Omental fat pad (tissue), 4 donors: ENCODE results near the gene MUC2. TPM values are rescaled to one million over a fixed set of nuclear protein-coding genes. Genes with fewer than 3 reads are reported as not detected.

ENCODE experiments used
- ATAC-seq: fragments of 150-250 bp; one replicate; pipeline ENCODE4 v1.9.1; 2016; ENCODE audit warnings: mild to moderate bottlenecking, moderate library complexity; ENCODE audit not compliant: low FRiP score
- DNase-seq: peaks from one replicate; pipeline ENCODE4 v3.0.0-alpha.2; 2019; ENCODE audit warnings: low spot score
- CTCF ChIP-seq, 3 donors: fragments of 450-650 bp; IDR thresholded peaks; one replicate each; pipeline ENCODE4 v1.5.1; 2016 to 2017; ENCODE audit warnings: antibody characterized with exemption in 3 of 3, mild to moderate bottlenecking in 3 of 3, moderate library complexity in 2 of 3
- total RNA-seq, 4 donors: library from RNA; depleted of rRNA; stranded (reverse); fragments of >200 nt; gene quantifications; one replicate each; pipeline ENCODE4 v1.1.0, GENCODE V29; 2016

MUC2 gene
- total RNA-seq, 4 donors from 2014 or later = not detected

GRCh38 chr11:1078191-1078601, 3.5 kb downstream of the MUC2 start:
- DNase-seq (no peak), ATAC-seq (no peak)
- TF ChIP-seq CTCF (IDR thresholded peaks at IDR 0.05) = no peak

DNA sequence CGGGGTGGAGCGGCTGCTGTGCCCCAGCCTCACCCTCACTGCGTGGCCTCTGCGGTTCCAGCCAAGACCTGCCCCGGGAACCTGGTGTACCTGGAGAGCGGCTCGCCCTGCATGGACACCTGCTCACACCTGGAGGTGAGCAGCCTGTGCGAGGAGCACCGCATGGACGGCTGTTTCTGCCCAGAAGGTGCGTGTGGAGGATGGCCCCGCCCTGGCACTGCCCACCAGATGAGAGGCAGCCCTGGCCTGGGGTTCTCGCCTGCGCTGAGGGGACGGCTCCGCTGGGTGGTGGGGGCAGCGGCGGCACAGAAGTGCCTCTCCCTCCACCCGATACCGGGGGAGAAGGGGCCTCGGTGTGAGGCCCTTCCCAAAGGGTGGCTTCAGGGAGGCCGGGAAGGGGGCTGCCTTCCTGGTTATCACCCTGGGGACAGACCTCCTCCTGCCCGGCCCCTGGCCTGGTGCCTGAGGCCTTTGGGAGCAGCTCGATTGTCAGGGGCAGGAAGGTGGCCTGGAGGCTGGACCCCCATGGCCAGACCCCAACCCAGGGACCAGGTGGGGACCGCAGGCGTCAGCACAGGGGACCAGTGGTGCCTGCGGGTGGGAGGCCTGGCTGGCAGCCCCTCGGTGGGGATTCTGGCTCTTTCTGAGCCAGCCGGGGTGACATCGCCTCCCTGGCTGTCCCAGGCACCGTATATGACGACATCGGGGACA, 7.1 kb downstream of the MUC2 start:
- ATAC-seq = no peak
- DNase-seq = no peak
- TF ChIP-seq CTCF (IDR thresholded peaks at IDR 0.05) = no peak

DNA sequence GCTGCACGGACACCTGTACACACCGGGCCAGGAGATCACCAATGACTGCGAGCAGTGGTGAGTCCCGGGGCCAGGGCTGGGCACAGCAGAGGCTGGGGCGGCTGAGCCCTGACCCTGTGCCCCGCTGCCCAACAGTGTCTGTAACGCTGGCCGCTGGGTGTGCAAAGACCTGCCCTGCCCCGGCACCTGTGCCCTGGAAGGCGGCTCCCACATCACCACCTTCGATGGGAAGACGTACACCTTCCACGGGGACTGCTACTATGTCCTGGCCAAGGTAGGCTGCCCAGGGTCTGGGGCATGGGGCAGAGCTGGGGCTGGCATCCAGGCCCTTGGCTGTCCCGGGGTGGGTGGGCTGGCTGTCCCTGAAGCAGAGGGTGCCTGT, 7.7 kb downstream of the MUC2 start:
- DNase-seq = no peak
- no peak for ATAC-seq

DNA sequence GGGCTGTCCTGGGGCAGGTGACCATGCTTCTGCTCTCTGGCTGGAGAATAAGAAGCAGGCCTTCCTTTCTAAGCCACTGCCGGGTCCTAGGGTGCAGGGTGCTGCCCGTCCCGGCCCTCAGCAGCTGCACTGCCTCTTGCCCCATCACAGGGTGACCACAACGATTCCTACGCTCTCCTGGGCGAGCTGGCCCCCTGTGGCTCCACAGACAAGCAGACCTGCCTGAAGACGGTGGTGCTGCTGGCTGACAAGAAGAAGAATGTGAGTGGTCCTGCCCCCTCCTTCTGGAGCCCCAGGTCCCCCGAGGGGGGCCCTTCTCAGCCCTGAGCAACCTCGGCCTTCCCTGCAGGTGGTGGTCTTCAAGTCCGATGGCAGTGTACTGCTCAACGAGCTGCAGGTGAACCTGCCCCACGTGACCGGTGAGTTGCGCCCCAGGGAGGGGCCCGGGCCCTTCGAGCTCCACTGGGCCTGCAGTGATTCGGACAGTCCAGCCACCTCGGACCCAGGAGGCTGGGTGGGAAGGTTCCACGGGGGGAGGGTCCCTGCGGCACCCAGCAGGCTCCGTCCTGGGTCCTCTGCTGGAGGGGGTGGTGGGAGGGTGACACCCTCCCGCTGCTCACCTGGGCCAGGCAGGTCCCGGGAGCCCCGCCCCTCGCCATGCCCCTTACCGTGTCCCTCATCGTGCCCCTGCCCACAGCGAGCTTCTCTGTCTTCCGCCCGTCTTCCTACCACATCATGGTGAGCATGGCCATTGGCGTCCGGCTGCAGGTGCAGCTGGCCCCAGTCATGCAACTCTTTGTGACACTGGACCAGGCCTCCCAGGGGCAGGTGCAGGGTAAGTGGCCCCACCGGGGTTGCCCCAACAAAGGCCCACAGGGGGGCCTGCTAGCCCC, 8.3 kb downstream of the MUC2 start:
- ATAC-seq (no peak), DNase-seq (no peak)

More for the DNA sequence above, 7.7 kb downstream of the MUC2 start:
- TF ChIP-seq CTCF (IDR thresholded peaks at IDR 0.05) = no peak

GRCh38 chr11:1083621-1084551, 9.2 kb downstream of the MUC2 start:
- TF ChIP-seq CTCF (IDR thresholded peaks at IDR 0.05) = no peak
- ATAC-seq = no peak
- DNase-seq = no peak

More for the DNA sequence above, 8.3 kb downstream of the MUC2 start:
- TF ChIP-seq CTCF (IDR thresholded peaks at IDR 0.05) = no peak

DNA sequence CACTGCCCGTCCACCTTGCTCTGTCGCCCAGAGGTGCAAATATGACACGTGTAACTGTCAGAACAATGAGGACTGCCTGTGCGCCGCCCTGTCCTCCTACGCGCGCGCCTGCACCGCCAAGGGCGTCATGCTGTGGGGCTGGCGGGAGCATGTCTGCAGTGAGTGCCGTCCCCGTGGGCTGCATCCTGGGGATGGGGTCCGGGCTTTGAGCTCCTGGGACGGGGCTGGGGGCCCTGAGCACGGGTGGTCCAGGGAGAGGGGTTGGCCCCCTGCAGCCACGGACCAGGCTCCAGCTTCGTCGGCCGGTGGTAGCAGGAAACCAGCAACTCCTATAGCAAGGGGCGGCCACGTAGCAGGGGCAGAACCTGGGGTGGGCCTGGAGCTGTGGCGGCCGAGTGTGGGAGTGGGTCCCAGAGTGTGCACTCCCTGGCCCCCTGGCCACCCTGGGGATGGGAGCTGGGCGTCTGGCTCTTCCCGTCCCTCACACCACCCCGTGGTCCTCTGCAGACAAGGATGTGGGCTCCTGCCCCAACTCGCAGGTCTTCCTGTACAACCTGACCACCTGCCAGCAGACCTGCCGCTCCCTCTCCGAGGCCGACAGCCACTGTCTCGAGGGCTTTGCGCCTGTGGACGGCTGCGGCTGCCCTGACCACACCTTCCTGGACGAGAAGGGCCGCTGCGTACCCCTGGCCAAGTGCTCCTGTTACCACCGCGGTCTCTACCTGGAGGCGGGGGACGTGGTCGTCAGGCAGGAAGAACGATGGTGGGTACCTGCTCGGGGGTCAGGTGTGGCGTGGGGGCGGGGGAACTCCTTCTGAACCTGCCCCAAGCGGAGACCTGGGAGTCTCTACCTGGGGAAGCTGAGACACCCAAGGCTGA, 10.1 kb downstream of the MUC2 start:
- DNase-seq = no peak
- TF ChIP-seq CTCF (IDR thresholded peaks at IDR 0.05) = no peak
- no peak for ATAC-seq
